Karpas-422 (cell line): ENCODE results near the gene TSC22D4. TPM values are rescaled to one million over a fixed set of nuclear protein-coding genes. Genes with fewer than 3 reads are reported as not detected.

Experiments used
- DNase-seq: peaks from one replicate; pipeline ENCODE4 v3.0.0-alpha.2; 2015
- H2AFZ ChIP-seq: fragments of 200-600 bp; sonication (generic); 2 replicates; pipeline ENCODE4 v1.6.1; 2014; ENCODE audit warnings: antibody characterized with exemption, low read length, mixed read lengths
- H3K27ac ChIP-seq: fragments of 200-600 bp; sonication (generic); 2 replicates; pipeline ENCODE4 v1.5.1; 2014; ENCODE audit warnings: mild to moderate bottlenecking, low read length, moderate library complexity
- H3K27me3 ChIP-seq: fragments of 200-600 bp; sonication (generic); 2 replicates; pipeline ENCODE4 v1.6.1; 2014; ENCODE audit warnings: low read length, mixed read lengths
- H3K36me3 ChIP-seq: fragments of 200-600 bp; sonication (generic); 2 replicates; pipeline ENCODE4 v1.6.1; 2014; ENCODE audit warnings: low read length, mixed read lengths; ENCODE audit not compliant: insufficient read depth
- H3K4me1 ChIP-seq: fragments of 200-600 bp; sonication (generic); 2 replicates; pipeline ENCODE4 v1.6.1; 2014; ENCODE audit warnings: mild to moderate bottlenecking, low read length, mixed read lengths
- H3K4me2 ChIP-seq: fragments of 200-600 bp; sonication (generic); 2 replicates; pipeline ENCODE4 v1.6.1; 2014; ENCODE audit warnings: low read length, low read depth, mild to moderate bottlenecking; ENCODE audit not compliant: poor library complexity, severe bottlenecking
- H3K4me3 ChIP-seq: fragments of 200-600 bp; sonication (generic); 2 replicates; pipeline ENCODE4 v1.5.1; 2014; ENCODE audit warnings: mild to moderate bottlenecking, antibody characterized with exemption, low read length, mixed read lengths
- H3K79me2 ChIP-seq: fragments of 200-600 bp; sonication (generic); 2 replicates; pipeline ENCODE4 v1.6.1; 2014; ENCODE audit warnings: mild to moderate bottlenecking, low read length, mixed read lengths
- H3K9ac ChIP-seq: fragments of 200-600 bp; sonication (generic); 2 replicates; pipeline ENCODE4 v1.6.0; 2014; ENCODE audit warnings: low read length
- H3K9me2 ChIP-seq: fragments of 200-600 bp; sonication (generic), shearing (Covaris generic); replicated peaks from 2 replicates; pipeline ENCODE4 v1.6.0; 2014; ENCODE audit warnings: mild to moderate bottlenecking, low read length, moderate library complexity; ENCODE audit not compliant: insufficient read depth
- H3K9me3 ChIP-seq: fragments of 300-700, 200-600 bp; sonication (generic); 2 replicates; pipeline ENCODE4 v1.6.1; 2014; ENCODE audit warnings: low read length, mixed read lengths
- H4K20me1 ChIP-seq: fragments of 200-600 bp; sonication (generic); 2 replicates; pipeline ENCODE4 v1.6.1; 2014; ENCODE audit warnings: mild to moderate bottlenecking, antibody characterized with exemption, low read length, low read depth; ENCODE audit not compliant: insufficient read depth
- total RNA-seq: library from RNA; depleted of rRNA; stranded (reverse); fragments of >200 nt; shearing (Covaris generic); gene quantifications from 2 replicates; pipeline ENCODE4 v1.2.3, GENCODE V29; 2014; ENCODE audit warnings: low replicate concordance

TSC22D4 gene
- total RNA-seq, 1 experiment from 2014 or later: 40.4 TPM

- H3K79me2 ChIP-seq: peaks cover 37% of the 10 kb centered on the region
- no peak overlapping the region for H3K4me3 ChIP-seq
- H4K20me1 ChIP-seq: peaks cover 11% of the 10 kb centered on the region; the same call in 1 of the 2 replicates
- peak overlapping the region; percentile 16; the same call in 1 of the 2 replicates for H3K9ac ChIP-seq
- H3K4me1 ChIP-seq: peaks cover 63% of the 10 kb centered on the region
- peaks cover 17% of the 10 kb centered on the region for H3K36me3 ChIP-seq
- peak overlapping the region; percentile 92 for H3K4me2 ChIP-seq
- no peak overlapping the region for H3K27ac ChIP-seq
- H2AFZ ChIP-seq: no peak overlapping the region
- no peaks in the 10 kb centered on the region for H3K9me2 ChIP-seq
- no peaks in the 10 kb centered on the region for H3K9me3 ChIP-seq
- no peak for DNase-seq
- no peaks in the 10 kb centered on the region for H3K27me3 ChIP-seq
Measured at GRCh38 chr7:100432621-100433275, 46.3 kb downstream of the TSC22D4 start.

- peaks cover 64% of the 10 kb centered on the region for H3K4me1 ChIP-seq
Measured at GRCh38 chr7:100432053-100432452, 47.0 kb downstream of the TSC22D4 start.

GRCh38 chr7:100431286-100431735 is 47.7 kb downstream of the TSC22D4 start:
- Histone ChIP-seq H3K9ac (peak overlapping the region; percentile 99), H3K4me1 (peaks cover 61% of the 10 kb centered on the region)

More at GRCh38 chr7:100432053-100432452, 47.0 kb downstream of the TSC22D4 start:
- Histone ChIP-seq H3K9me3 (no peaks in the 10 kb centered on the region), H3K9ac (0 out of 2 replicates have a peak overlapping the region, but pooled peaks have one; percentile 7), H3K4me2 (peak overlapping the region; percentile 1), H3K27ac (no peak overlapping the region; the same call in 1 of the 2 replicates), H3K9me2 (no peaks in the 10 kb centered on the region), H2AFZ (no peak overlapping the region), H3K36me3 (peaks cover 17% of the 10 kb centered on the region), H3K79me2 (peaks cover 37% of the 10 kb centered on the region), H3K27me3 (no peaks in the 10 kb centered on the region), H4K20me1 (peaks cover 11% of the 10 kb centered on the region; the same call in 1 of the 2 replicates), H3K4me3 (no peak overlapping the region; the same call in 1 of the 2 replicates)
- no peak for DNase-seq

GRCh38 chr7:100430493-100431285 is 48.3 kb downstream of the TSC22D4 start:
- no peaks in the 10 kb centered on the region for H3K9me3 ChIP-seq
- H4K20me1 ChIP-seq: peaks cover 11% of the 10 kb centered on the region; the same call in 1 of the 2 replicates
- H3K27me3 ChIP-seq: no peaks in the 10 kb centered on the region
- peak overlapping the region; percentile 94 for H3K4me2 ChIP-seq
- peak overlapping the region; percentile 81 for H3K4me3 ChIP-seq
- H3K79me2 ChIP-seq: peaks cover 35% of the 10 kb centered on the region
- peaks cover 61% of the 10 kb centered on the region for H3K4me1 ChIP-seq
- no peak for DNase-seq
- peaks cover 17% of the 10 kb centered on the region for H3K36me3 ChIP-seq
- H2AFZ ChIP-seq: no peak overlapping the region
- peak overlapping the region; percentile 97 for H3K27ac ChIP-seq
- peak overlapping the region; percentile 99 for H3K9ac ChIP-seq
- H3K9me2 ChIP-seq: no peaks in the 10 kb centered on the region

More at GRCh38 chr7:100431286-100431735, 47.7 kb downstream of the TSC22D4 start:
- no peaks in the 10 kb centered on the region for H3K9me2 ChIP-seq
- peak overlapping the region; percentile 97; the same call in 1 of the 2 replicates for H3K27ac ChIP-seq
- no peak overlapping the region for H2AFZ ChIP-seq
- DNase-seq: no peak
- peak overlapping the region; percentile 94 for H3K4me2 ChIP-seq
- H3K27me3 ChIP-seq: no peaks in the 10 kb centered on the region
- H4K20me1 ChIP-seq: peaks cover 11% of the 10 kb centered on the region; the same call in 1 of the 2 replicates
- H3K4me3 ChIP-seq: peak overlapping the region; percentile 81; the same call in 1 of the 2 replicates
- H3K36me3 ChIP-seq: peaks cover 17% of the 10 kb centered on the region
- no peaks in the 10 kb centered on the region for H3K9me3 ChIP-seq
- peaks cover 37% of the 10 kb centered on the region for H3K79me2 ChIP-seq

- Histone ChIP-seq H3K4me3 (peak within 1 kb of the TSS; percentile 81), H3K36me3 (peaks cover 17% of the 10 kb centered on the region), H3K9me2 (no peaks in the 10 kb centered on the region), H4K20me1 (peaks cover 11% of the 10 kb centered on the region; the same call in 1 of the 2 replicates), H3K9me3 (no peaks in the 10 kb centered on the region), H3K4me1 (peaks cover 55% of the 10 kb centered on the region), H3K27ac (peak within 1 kb of the TSS; percentile 97), H3K4me2 (peak within 1 kb of the TSS; percentile 94), H3K27me3 (no peaks in the 10 kb centered on the region), H3K9ac (peak within 1 kb of the TSS; percentile 99), H3K79me2 (peaks cover 27% of the 10 kb centered on the region), H2AFZ (no peak within 1 kb of the TSS)
- DNase-seq: peak; percentile 98
Measured at GRCh38 chr7:100429637-100430492, 49.1 kb downstream of the TSC22D4 start, which contains the start of gene MEPCE. Gene MEPCE (plus strand): TSS chr7:100429831. CDS start chr7:100430019, 188 bp downstream.

- peak overlapping the region; percentile 99 for H3K9ac ChIP-seq
- H3K9me2 ChIP-seq: no peaks in the 10 kb centered on the region
- peaks cover 17% of the 10 kb centered on the region for H3K36me3 ChIP-seq
- H3K9me3 ChIP-seq: no peaks in the 10 kb centered on the region
- H2AFZ ChIP-seq: no peak overlapping the region
- no peaks in the 10 kb centered on the region for H3K27me3 ChIP-seq
- peak overlapping the region; percentile 81 for H3K4me3 ChIP-seq
- H3K79me2 ChIP-seq: peaks cover 27% of the 10 kb centered on the region
- peak; percentile 100 for DNase-seq
- H3K4me2 ChIP-seq: peak overlapping the region; percentile 94
- H3K4me1 ChIP-seq: peaks cover 48% of the 10 kb centered on the region
- H4K20me1 ChIP-seq: peaks cover 11% of the 10 kb centered on the region; the same call in 1 of the 2 replicates
- H3K27ac ChIP-seq: peak overlapping the region; percentile 97
Measured at GRCh38 chr7:100428967-100429636, 49.9 kb downstream of the TSC22D4 start.
